Endothelial cell of umbilical vein (primary cell): ENCODE measurements around the gene C8B. TPM values are rescaled to one million over a fixed set of nuclear protein-coding genes. Genes with fewer than 3 reads are reported as not detected.

Source experiments
- BruUV-seq: library from RNA; stranded (reverse); fragments of 400-500 nt; replicated peaks from 2 replicates; lab custom pipeline; 2021; lab: Mats Ljungman, UMichigan
- CTCF ChIA-PET: fragments of 300-600, 350-600 bp; sonication (Branson Sonifier 250); formaldehyde crosslinking; loops from one replicate; lab custom pipeline; 2021; ENCODE audit warnings: antibody characterized with exemption, inconsistent platforms; lab: Charles Lee
- POLR2A ChIA-PET: fragments of 300-600, 350-600 bp; sonication (Branson Sonifier 250); formaldehyde crosslinking; loops from one replicate; lab custom pipeline; 2021; ENCODE audit warnings: antibody characterized with exemption, inconsistent platforms; lab: Charles Lee
- DNase-seq: peaks from one replicate; pipeline ENCODE4 v3.0.0-alpha.2; 2011; ENCODE audit warnings: low read depth, low spot score
- FAIRE-seq: peaks from 2 replicates; lab custom pipeline; 2011; peaks lifted over from hg19 to GRCh38; lab: Jason Lieb, UNC
- H2AFZ ChIP-seq: 2 replicates; pipeline ENCODE4 v1.6.0; 2012; ENCODE audit warnings: low read depth, low read length, control low read depth, inconsistent platforms
- H3K27ac ChIP-seq: 2 replicates; pipeline ENCODE4 v1.5.1; 2011; ENCODE audit warnings: low read depth, mild to moderate bottlenecking, control low read depth, low read length, moderate library complexity; ENCODE audit not compliant: insufficient read depth
- H3K27me3 ChIP-seq, 2 experiments: 2 replicates each; pipeline versions ENCODE4 v1.6.0 to v1.6.1; 2011; ENCODE audit warnings: low read length in 2 of 2, mixed read lengths in 1 of 2; ENCODE audit not compliant: control insufficient read depth in 2 of 2, insufficient read depth in 2 of 2
- H3K36me3 ChIP-seq, 2 experiments: 2 replicates in 1 of 2; 3 replicates in 1 of 2; pipeline ENCODE4 v1.5.1; 2011; ENCODE audit warnings: low read length in 2 of 2, mild to moderate bottlenecking in 1 of 2, moderate library complexity in 1 of 2; ENCODE audit not compliant: control insufficient read depth in 2 of 2, insufficient read depth in 2 of 2; ENCODE audit errors: extremely low read depth in 1 of 2
- H3K4me1 ChIP-seq: 3 replicates; pipeline ENCODE4 v1.5.1; 2011; ENCODE audit warnings: mild to moderate bottlenecking, low read length; ENCODE audit not compliant: control insufficient read depth, insufficient read depth; ENCODE audit errors: extremely low read depth
- H3K4me2 ChIP-seq: 2 replicates; pipeline ENCODE4 v1.6.1; 2011; ENCODE audit warnings: low read length, control low read depth, mixed read lengths; ENCODE audit not compliant: insufficient read depth
- H3K4me3 ChIP-seq, 3 experiments: fragments of 200-600 bp in 1 of 3; sonication (generic), shearing (Covaris generic) in 1 of 3; replicated peaks in 1 of 3; 2 replicates each; pipeline ENCODE4 v1.5.1; 2011 to 2016; ENCODE audit warnings: control low read depth in 3 of 3, low read length in 3 of 3, mild to moderate bottlenecking in 2 of 3, inconsistent platforms in 1 of 3, low read depth in 1 of 3, moderate library complexity in 1 of 3; ENCODE audit not compliant: insufficient read depth in 1 of 3
- H3K79me2 ChIP-seq: 2 replicates; pipeline ENCODE4 v1.6.0; 2012; ENCODE audit warnings: low read length, inconsistent platforms; ENCODE audit not compliant: control insufficient read depth, insufficient read depth
- H3K9ac ChIP-seq: replicated peaks from 2 replicates; pipeline ENCODE3; 2011; ENCODE audit warnings: low read length, control low read depth; ENCODE audit not compliant: insufficient read depth; ENCODE audit errors: extremely low read depth
- H3K9me1 ChIP-seq: replicated peaks from 3 replicates; pipeline ENCODE4 v1.6.0; 2011; ENCODE audit warnings: mild to moderate bottlenecking, low read length; ENCODE audit not compliant: control insufficient read depth, insufficient read depth; ENCODE audit errors: extremely low read depth
- H3K9me3 ChIP-seq: replicated peaks from 2 replicates; pipeline ENCODE4 v1.5.1; 2012; ENCODE audit warnings: low read length, inconsistent platforms; ENCODE audit not compliant: control insufficient read depth, insufficient read depth
- H4K20me1 ChIP-seq: replicated peaks from 2 replicates; pipeline ENCODE3; 2011; ENCODE audit warnings: mild to moderate bottlenecking, low read length; ENCODE audit not compliant: control insufficient read depth, insufficient read depth; ENCODE audit errors: extremely low read depth
- EZH2 ChIP-seq: IDR thresholded peaks from 2 replicates; pipeline ENCODE4 v1.6.1; 2012; ENCODE audit warnings: borderline replicate concordance, low read depth, mild to moderate bottlenecking, moderate library complexity, low read length, inconsistent platforms; ENCODE audit not compliant: severe bottlenecking
- FOS ChIP-seq: IDR thresholded peaks from 2 replicates; pipeline ENCODE4 v1.6.1; 2011; ENCODE audit warnings: mild to moderate bottlenecking, low read length, moderate library complexity, borderline replicate concordance; ENCODE audit not compliant: insufficient read depth
- JUN ChIP-seq: IDR thresholded peaks from 2 replicates; pipeline ENCODE4 v1.6.1; 2011; ENCODE audit warnings: borderline replicate concordance, low read depth; ENCODE audit not compliant: insufficient read length, insufficient read depth
- POLR2A ChIP-seq: IDR thresholded peaks from 2 replicates; pipeline ENCODE4 v1.6.1; 2012; ENCODE audit warnings: low read depth, mild to moderate bottlenecking, control low read depth, low read length
- dilution Hi-C: fragments of 300-500 bp; cut with MboI; formaldehyde crosslinking; loops from one replicate; pipeline ENCODE4 v1.15.0; 2019; ENCODE audit warnings: low sequenced_read_pairs; ENCODE audit not compliant: extremely low pct_ligation_motif_present
- intact Hi-C: fragments of 100-400 bp; cut with micrococcal nuclease; formaldehyde crosslinking; loops from one replicate; pipeline ENCODE4 v1.10.0; 2022
- polyA plus RNA-seq, 4 experiments: library from polyadenylated mRNA; depleted of rRNA in 3 of 4; stranded (reverse) in 3 of 4; unstranded in 1 of 4; fragments of >200 nt; gene quantifications; 2 replicates each; pipeline versions ENCODE4 v1.2.1 to v1.2.3, GENCODE V29; 2011 to 2012; ENCODE audit warnings: missing spikeins in 1 of 4
- total RNA-seq: library from RNA; stranded (reverse); gene quantifications from 2 replicates; pipeline ENCODE4 v1.2.3, GENCODE V29; 2021
- TF ChIP-seq, protein P1 (sequence below), 2 donors: IDR thresholded peaks; 1 replicate in 1 of 2; 2 replicates in 1 of 2; pipeline ENCODE4 v1.5.1; 2011; ENCODE audit warnings: low read length in 2 of 2, mild to moderate bottlenecking in 2 of 2, moderate library complexity in 2 of 2, control low read depth in 1 of 2, inconsistent platforms in 1 of 2, low read depth in 1 of 2; ENCODE audit not compliant: insufficient read depth in 1 of 2; ENCODE audit errors: extremely low read depth in 1 of 2
- TF ChIP-seq, protein P2 (sequence below): IDR thresholded peaks from 2 replicates; pipeline ENCODE4 v1.6.1; 2011; ENCODE audit not compliant: insufficient read depth, insufficient read length

Gene C8B
- total and polyA plus RNA-seq, 2 donors (not counting 3 experiments of a cell fraction or from before 2014, with no cell fraction given) = not detected

GRCh38 chr1:56958526-56958925 lies 7.3 kb downstream of the C8B start:
- no TSS peak for BruUV-seq
- H4K20me1 ChIP-seq = no peaks in the 10 kb centered on the region
- H3K4me3 ChIP-seq = no peak overlapping the region
- TF ChIP-seq EZH2 (no peak), POLR2A (no peak), JUN (no peak), FOS (no peak)
- TF ChIP-seq, protein P1, sequence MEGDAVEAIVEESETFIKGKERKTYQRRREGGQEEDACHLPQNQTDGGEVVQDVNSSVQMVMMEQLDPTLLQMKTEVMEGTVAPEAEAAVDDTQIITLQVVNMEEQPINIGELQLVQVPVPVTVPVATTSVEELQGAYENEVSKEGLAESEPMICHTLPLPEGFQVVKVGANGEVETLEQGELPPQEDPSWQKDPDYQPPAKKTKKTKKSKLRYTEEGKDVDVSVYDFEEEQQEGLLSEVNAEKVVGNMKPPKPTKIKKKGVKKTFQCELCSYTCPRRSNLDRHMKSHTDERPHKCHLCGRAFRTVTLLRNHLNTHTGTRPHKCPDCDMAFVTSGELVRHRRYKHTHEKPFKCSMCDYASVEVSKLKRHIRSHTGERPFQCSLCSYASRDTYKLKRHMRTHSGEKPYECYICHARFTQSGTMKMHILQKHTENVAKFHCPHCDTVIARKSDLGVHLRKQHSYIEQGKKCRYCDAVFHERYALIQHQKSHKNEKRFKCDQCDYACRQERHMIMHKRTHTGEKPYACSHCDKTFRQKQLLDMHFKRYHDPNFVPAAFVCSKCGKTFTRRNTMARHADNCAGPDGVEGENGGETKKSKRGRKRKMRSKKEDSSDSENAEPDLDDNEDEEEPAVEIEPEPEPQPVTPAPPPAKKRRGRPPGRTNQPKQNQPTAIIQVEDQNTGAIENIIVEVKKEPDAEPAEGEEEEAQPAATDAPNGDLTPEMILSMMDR (IDR thresholded peaks at IDR 0.05; ENCODE audit: extremely low read depth in 1 of 2, insufficient read depth in 1 of 2, low read depth in 1 of 2, low read length in 2 of 2) = no peak
- TF ChIP-seq, protein P2, sequence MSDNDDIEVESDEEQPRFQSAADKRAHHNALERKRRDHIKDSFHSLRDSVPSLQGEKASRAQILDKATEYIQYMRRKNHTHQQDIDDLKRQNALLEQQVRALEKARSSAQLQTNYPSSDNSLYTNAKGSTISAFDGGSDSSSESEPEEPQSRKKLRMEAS = no peak
- intact Hi-C loops (loop anchor here (5.0 kb wide), 1 partner anchor 301 kb away; no protein-coding TSS in a partner anchor), dilution Hi-C loops (no loop called here)
- FAIRE-seq (no peak), DNase-seq (no peak)
- H3K27me3 ChIP-seq = no peaks in the 10 kb centered on the region
- no peaks in the 10 kb centered on the region for H3K79me2 ChIP-seq
- no peaks in the 10 kb centered on the region for H3K9me3 ChIP-seq
- H3K4me1 ChIP-seq = no peaks in the 10 kb centered on the region
- ChIA-PET POLR2A (no interaction called here), CTCF (no interaction called here)
- no peak overlapping the region for H3K4me2 ChIP-seq
- H3K27ac ChIP-seq = no peak overlapping the region
- H3K9me1 ChIP-seq = no peaks in the 10 kb centered on the region
- no peak overlapping the region for H2AFZ ChIP-seq
- H3K9ac ChIP-seq = no peak overlapping the region
- no peaks in the 10 kb centered on the region for H3K36me3 ChIP-seq
